ENCODE measurements around the gene MCU. TPM values are rescaled to one million over a fixed set of nuclear protein-coding genes. Genes with fewer than 3 reads are reported as not detected.

The MCU gene
- total RNA-seq, 6 experiments from 2014 or later: 6.2 to 14.6 (median 10.4) TPM

GRCh38 chr10:72659694-72660093 lies 32.2 kb upstream of the MCU start:
- no peaks in the 10 kb centered on the region for H3K36me3 ChIP-seq
- ATAC-seq: no peak
- H3K27ac ChIP-seq: no peak overlapping the region
- H3K4me3 ChIP-seq: no peak overlapping the region
- TF ChIP-seq CTCF (IDR thresholded peaks at IDR 0.05) (no peak), POLR2A (IDR thresholded peaks at IDR 0.05) (no peak)
- H3K4me1 ChIP-seq: no peaks in the 10 kb centered on the region
- DNase-seq: no peak
- intact Hi-C loops (cut with DNase I): no loop called here
- 75% methylated on average over 5 of the region's 8 CpGs for WGBS (ENCODE audit: insufficient coverage, low coverage, low lambda C conversion rate, missing lambda C conversion rate)
- H3K27me3 ChIP-seq: no peaks in the 10 kb centered on the region
- H3K9me3 ChIP-seq: no peaks in the 10 kb centered on the region

DNA sequence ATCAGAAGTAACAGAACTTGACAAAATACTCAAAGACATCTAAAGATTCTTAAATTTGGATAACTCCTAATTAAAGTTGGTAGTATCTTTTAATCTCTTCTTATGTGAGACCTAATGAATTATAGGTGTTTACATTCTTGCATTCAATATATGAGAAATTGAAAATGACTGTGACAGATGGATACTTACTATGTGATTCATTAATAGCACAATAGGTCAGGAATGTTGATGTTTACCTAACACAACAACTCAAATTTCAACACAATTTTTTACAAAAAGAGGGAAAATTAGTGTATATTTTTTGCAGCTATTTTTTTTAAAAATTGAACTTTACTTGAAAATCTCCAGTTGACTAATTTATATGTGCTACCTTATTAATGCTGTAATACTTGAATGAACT lies 31.7 kb upstream of the MCU start:
- intact Hi-C loops (cut with DNase I): no loop called here
- Histone ChIP-seq H3K4me3 (no peak overlapping the region), H3K36me3 (no peaks in the 10 kb centered on the region), H3K4me1 (no peaks in the 10 kb centered on the region), H3K27me3 (no peaks in the 10 kb centered on the region), H3K9me3 (no peaks in the 10 kb centered on the region), H3K27ac (no peak overlapping the region)
- DNase-seq (no peak), ATAC-seq (no peak)
- TF ChIP-seq CTCF (IDR thresholded peaks at IDR 0.05) (no peak), POLR2A (IDR thresholded peaks at IDR 0.05) (no peak)

DNA sequence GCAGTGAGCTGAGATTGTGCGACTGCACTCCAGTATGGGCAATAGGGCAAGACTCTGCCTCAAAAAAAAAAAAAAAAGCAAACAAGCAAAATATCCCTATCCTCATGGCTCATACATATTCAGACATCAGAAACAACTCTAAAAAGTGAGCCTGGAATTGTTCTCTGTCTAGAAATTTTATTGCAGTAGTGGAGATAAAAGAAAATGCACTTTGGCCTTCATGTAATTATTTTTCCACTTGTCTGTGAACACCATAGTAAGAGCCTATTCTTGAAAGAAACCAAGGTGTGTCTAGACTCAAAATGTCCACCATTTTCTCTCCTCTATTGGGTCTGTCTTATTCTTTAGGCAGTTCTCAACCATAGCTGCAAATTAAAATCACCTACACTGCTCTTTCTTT lies 30.5 kb upstream of the MCU start:
- no peaks in the 10 kb centered on the region for H3K27me3 ChIP-seq
- intact Hi-C loops (cut with DNase I): no loop called here
- WGBS (ENCODE audit: insufficient coverage, low coverage, low lambda C conversion rate, missing lambda C conversion rate): 100% methylated on average over 1 of the region's 1 CpG
- no peaks in the 10 kb centered on the region for H3K36me3 ChIP-seq
- H3K9me3 ChIP-seq: no peaks in the 10 kb centered on the region
- H3K4me1 ChIP-seq: no peaks in the 10 kb centered on the region
- no peak overlapping the region for H3K27ac ChIP-seq
- no peak for DNase-seq
- ATAC-seq: no peak
- no peak for TF ChIP-seq POLR2A (IDR thresholded peaks at IDR 0.05)
- no peak for TF ChIP-seq CTCF (IDR thresholded peaks at IDR 0.05)
- no peak overlapping the region for H3K4me3 ChIP-seq

GRCh38 chr10:72663971-72664370 lies 28.0 kb upstream of the MCU start:
- intact Hi-C loops (cut with DNase I): no loop called here
- TF ChIP-seq CTCF (IDR thresholded peaks at IDR 0.05) (no peak), POLR2A (IDR thresholded peaks at IDR 0.05) (no peak)
- Histone ChIP-seq H3K27ac (no peak overlapping the region), H3K27me3 (no peaks in the 10 kb centered on the region), H3K9me3 (no peaks in the 10 kb centered on the region), H3K4me3 (no peak overlapping the region), H3K36me3 (no peaks in the 10 kb centered on the region), H3K4me1 (no peaks in the 10 kb centered on the region)
- ATAC-seq (no peak), DNase-seq (no peak)

- ATAC-seq: no peak
- no peaks in the 10 kb centered on the region for H3K4me1 ChIP-seq
- no peaks in the 10 kb centered on the region for H3K27me3 ChIP-seq
- no peaks in the 10 kb centered on the region for H3K36me3 ChIP-seq
- intact Hi-C loops (cut with DNase I): no loop called here
- H3K27ac ChIP-seq: no peak overlapping the region
- no peaks in the 10 kb centered on the region for H3K9me3 ChIP-seq
- no peak for DNase-seq
- no peak for TF ChIP-seq POLR2A (IDR thresholded peaks at IDR 0.05)
- WGBS (ENCODE audit: insufficient coverage, low coverage, low lambda C conversion rate, missing lambda C conversion rate): 76% methylated on average over 4 of the region's 4 CpGs
- no peak overlapping the region for H3K4me3 ChIP-seq
Observed at GRCh38 chr10:72665925-72666324, 26.0 kb upstream of the MCU start.
